ENCODE results near the gene THOC6. TPM values are rescaled to one million over a fixed set of nuclear protein-coding genes. Genes with fewer than 3 reads are reported as not detected.

Gene THOC6
- total RNA-seq, 1 donor from 2014 or later: 68.0 TPM

GRCh38 chr16:3008690-3009037 is 15.2 kb upstream of the THOC6 start:
- Mint-ChIP-seq H3K27me3 (ENCODE audit: low read depth) (peaks cover 94% of the 10 kb centered on the region), H3K4me1 (no peaks in the 10 kb centered on the region), H3K36me3 (ENCODE audit: low read depth) (no peaks in the 10 kb centered on the region), H3K27ac (ENCODE audit: unreplicated experiment) (no peak overlapping the region), H3K9me3 (no peaks in the 10 kb centered on the region), H3K4me3 (no peak overlapping the region)
- DNase-seq (ENCODE audit: low read depth, low spot score): no peak
- no peak for TF ChIP-seq CTCF (conservative IDR thresholded peaks at IDR 0.05)

- no peak for DNase-seq (ENCODE audit: low read depth, low spot score)
- H3K4me1 Mint-ChIP-seq: peaks cover under 1% of the 10 kb centered on the region
- H3K9me3 Mint-ChIP-seq: no peaks in the 10 kb centered on the region
- H3K27me3 Mint-ChIP-seq (ENCODE audit: low read depth): peaks cover 100% of the 10 kb centered on the region
- no peak for TF ChIP-seq CTCF (conservative IDR thresholded peaks at IDR 0.05)
- H3K36me3 Mint-ChIP-seq (ENCODE audit: low read depth): no peaks in the 10 kb centered on the region
- H3K27ac Mint-ChIP-seq (ENCODE audit: unreplicated experiment): no peak overlapping the region
- no peak overlapping the region for H3K4me3 Mint-ChIP-seq
These were observed 14.1 kb upstream of the THOC6 start for GRCh38 chr16:3009568-3010390.

GRCh38 chr16:3010510-3010909 is 13.3 kb upstream of the THOC6 start:
- TF ChIP-seq CTCF (conservative IDR thresholded peaks at IDR 0.05): no peak
- no peaks in the 10 kb centered on the region for H3K9me3 Mint-ChIP-seq
- DNase-seq (ENCODE audit: low read depth, low spot score): no peak
- H3K4me1 Mint-ChIP-seq: peaks cover 4% of the 10 kb centered on the region
- no peak overlapping the region for H3K27ac Mint-ChIP-seq (ENCODE audit: unreplicated experiment)
- no peaks in the 10 kb centered on the region for H3K36me3 Mint-ChIP-seq (ENCODE audit: low read depth)
- peaks cover 99% of the 10 kb centered on the region for H3K27me3 Mint-ChIP-seq (ENCODE audit: low read depth)
- H3K4me3 Mint-ChIP-seq: no peak overlapping the region

- Mint-ChIP-seq H3K27me3 (ENCODE audit: low read depth) (peaks cover 99% of the 10 kb centered on the region), H3K27ac (ENCODE audit: unreplicated experiment) (no peak overlapping the region), H3K9me3 (no peaks in the 10 kb centered on the region), H3K4me1 (peaks cover 4% of the 10 kb centered on the region), H3K36me3 (ENCODE audit: low read depth) (no peaks in the 10 kb centered on the region), H3K4me3 (no peak overlapping the region)
- TF ChIP-seq CTCF (conservative IDR thresholded peaks at IDR 0.05): no peak
- DNase-seq (ENCODE audit: low read depth, low spot score): no peak
These were observed 11.6 kb upstream of the THOC6 start for GRCh38 chr16:3012246-3012645.

GRCh38 chr16:3012828-3013420 is 10.9 kb upstream of the THOC6 start, which contains the start of gene CLDN9:
CLDN9 (plus strand) TSS chr16:3012923; CDS start chr16:3013363, 440 bp downstream.
- Mint-ChIP-seq H3K9me3 (no peaks in the 10 kb centered on the region), H3K36me3 (ENCODE audit: low read depth) (no peaks in the 10 kb centered on the region), H3K4me1 (peaks cover 4% of the 10 kb centered on the region), H3K27me3 (ENCODE audit: low read depth) (peaks cover 96% of the 10 kb centered on the region), H3K27ac (ENCODE audit: unreplicated experiment) (no peak within 1 kb of the TSS), H3K4me3 (no peak within 1 kb of the TSS)
- no peak for DNase-seq (ENCODE audit: low read depth, low spot score)
- TF ChIP-seq CTCF (conservative IDR thresholded peaks at IDR 0.05): no peak
